Measurements from ENCODE around the gene FIG4. TPM values are rescaled to one million over a fixed set of nuclear protein-coding genes. Genes with fewer than 3 reads are reported as not detected.

FIG4 gene
- total RNA-seq, 1 experiment from 2014 or later = 10.9 TPM

DNA sequence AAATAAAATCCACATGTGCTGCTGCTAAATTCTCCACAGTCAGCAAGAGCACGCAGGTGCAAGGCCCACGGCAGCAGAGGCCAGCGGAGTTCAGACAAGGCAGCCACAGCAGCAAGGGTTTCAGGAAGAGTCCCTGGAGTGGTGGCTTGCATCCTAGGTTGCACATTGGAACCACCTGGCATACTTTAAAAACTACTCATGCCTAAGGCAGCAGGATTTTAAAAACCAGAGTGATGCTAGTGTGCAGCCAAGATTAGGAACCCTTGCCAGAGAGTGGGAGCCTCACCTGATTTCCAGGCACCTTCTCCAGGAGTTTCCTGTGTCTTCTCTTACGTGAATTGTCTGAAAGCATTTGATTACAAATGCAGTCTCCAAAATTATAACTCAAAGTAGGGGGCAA lies 183.0 kb downstream of the FIG4 start:
- H3K4me3 ChIP-seq (ENCODE audit: low read depth, low read length, poor library complexity, severe bottlenecking) = no peak overlapping the region
- BruUV-seq (replicated peaks) = no TSS peak

GRCh38 chr6:109874621-109875020 lies 183.5 kb downstream of the FIG4 start:
- no TSS peak for BruUV-seq (replicated peaks)
- DNase-seq (ENCODE audit: low spot score) = no peak
- Histone ChIP-seq H3K27ac (ENCODE audit: low read depth, low read length, poor library complexity, severe bottlenecking) (no peak overlapping the region), H3K4me3 (ENCODE audit: low read depth, low read length, poor library complexity, severe bottlenecking) (no peak overlapping the region), H3K4me1 (ENCODE audit: insufficient read depth, low read length, poor library complexity, severe bottlenecking) (no peaks in the 10 kb centered on the region), H3K27me3 (replicated peaks; ENCODE audit: insufficient read depth, low read depth, low read length, poor library complexity) (no peaks in the 10 kb centered on the region), H3K36me3 (ENCODE audit: insufficient read depth, low read length, poor library complexity, severe bottlenecking) (no peaks in the 10 kb centered on the region), H3K9me3 (ENCODE audit: low read depth, low read length, poor library complexity, severe bottlenecking) (no peaks in the 10 kb centered on the region)
- TF ChIP-seq EZH2 (IDR thresholded peaks at IDR 0.05; ENCODE audit: borderline replicate concordance, low read depth, low read length, poor library complexity, severe bottlenecking) (no peak), CTCF (conservative IDR thresholded peaks at IDR 0.05; ENCODE audit: low read depth, low read length) (no peak)
- ChIA-PET POLR2A (ENCODE audit: low non-redundant PET) (no interaction called here), CTCF (no interaction called here)
- intact Hi-C loops (cut with micrococcal nuclease; ENCODE audit: unreplicated experiment) = no loop called here

More for the DNA sequence above, 183.0 kb downstream of the FIG4 start:
- H3K9me3 ChIP-seq (ENCODE audit: low read depth, low read length, poor library complexity, severe bottlenecking) = no peaks in the 10 kb centered on the region
- no peak for DNase-seq (ENCODE audit: low spot score)
- H3K36me3 ChIP-seq (ENCODE audit: insufficient read depth, low read length, poor library complexity, severe bottlenecking) = no peaks in the 10 kb centered on the region
- intact Hi-C loops (cut with micrococcal nuclease; ENCODE audit: unreplicated experiment) = no loop called here
- H3K27me3 ChIP-seq (replicated peaks; ENCODE audit: insufficient read depth, low read depth, low read length, poor library complexity) = no peaks in the 10 kb centered on the region
- TF ChIP-seq CTCF (conservative IDR thresholded peaks at IDR 0.05; ENCODE audit: low read depth, low read length) = no peak
- CTCF ChIA-PET = no interaction called here
- POLR2A ChIA-PET (ENCODE audit: low non-redundant PET) = no interaction called here
- no peak overlapping the region for H3K27ac ChIP-seq (ENCODE audit: low read depth, low read length, poor library complexity, severe bottlenecking)
- H3K4me1 ChIP-seq (ENCODE audit: insufficient read depth, low read length, poor library complexity, severe bottlenecking) = no peaks in the 10 kb centered on the region

Other genes with a start within 250 kb of the FIG4 start
- gene MICAL1, start 235.5 kb upstream of the FIG4 start, total RNA-seq (2021) = 4.8 and 8.1 TPM in 2 replicates
- 12.9 and 15.5 TPM in 2 replicates for gene ZBTB24, start 208.1 kb upstream of the FIG4 start, total RNA-seq (2021)
- gene AK9, start 94 bp upstream of the FIG4 start, total RNA-seq (2021) = 2.6 TPM in 2 replicates

Data from A673 (cell line).